GM13977 (cell line): ENCODE results near the gene CLEC2B.
"Not testable (repeated sequence)": the region's sequence is repeated elsewhere in the genome, so short reads cannot be mapped to it uniquely, and the experiment has no call there.

Experiments
- DNase-seq: peaks from one replicate; pipeline ENCODE4 v3.0.0; 2012; ENCODE audit warnings: low spot score
- CTCF ChIP-seq: IDR thresholded peaks from 2 replicates; pipeline ENCODE4 v1.5.1; 2012; ENCODE audit warnings: mild to moderate bottlenecking, control low read depth; ENCODE audit not compliant: insufficient read depth; ENCODE audit errors: extremely low read depth, missing control alignments
- in situ Hi-C: fragments of 300-500 bp; cut with MboI; formaldehyde crosslinking; loops from one replicate; pipeline ENCODE4 v1.12.0; 2022; ENCODE audit warnings: low sequenced_read_pairs, low pct_unique_long_range_greater_than_20kb, mixed read lengths, inconsistent platforms; ENCODE audit not compliant: unreplicated experiment

CLEC2B gene

GRCh38 chr12:9888665-9889273, 19.6 kb upstream of the CLEC2B start:
- in situ Hi-C loops: no loop called here
- DNase-seq: no peak
- no peak for TF ChIP-seq CTCF

GRCh38 chr12:9883175-9883574, 14.0 kb upstream of the CLEC2B start:
- in situ Hi-C loops: no loop called here
- TF ChIP-seq CTCF: no peak
- no peak for DNase-seq

GRCh38 chr12:9881988-9882387, 12.8 kb upstream of the CLEC2B start:
- no peak for DNase-seq
- in situ Hi-C loops: no loop called here
- TF ChIP-seq CTCF: no peak

- no peak for DNase-seq
- in situ Hi-C loops: no loop called here
- no peak for TF ChIP-seq CTCF
Observed at GRCh38 chr12:9881246-9881645, 12.1 kb upstream of the CLEC2B start, which contains the start of gene KLRF2. Gene KLRF2, plus strand, starts transcription at chr12:9881489. Its CDS starts 107 bp downstream, at chr12:9881596.

- in situ Hi-C loops: no loop called here
- no peak for DNase-seq
- no peak for TF ChIP-seq CTCF
Observed at GRCh38 chr12:9880532-9881078, 11.5 kb upstream of the CLEC2B start.

- DNase-seq, in situ Hi-C loops: not testable (repeated sequence)
Observed at GRCh38 chr12:9876120-9876519, 7.0 kb upstream of the CLEC2B start.

GRCh38 chr12:9872742-9873141, 3.6 kb upstream of the CLEC2B start:
- no peak for DNase-seq
- in situ Hi-C loops: no loop called here
- TF ChIP-seq CTCF: no peak
